Hindlimb muscle (tissue), 1 donor: ENCODE data around the gene LPIN1. TPM values are rescaled to one million over a fixed set of nuclear protein-coding genes. Genes with fewer than 3 reads are reported as not detected.

ENCODE experiments used
- DNase-seq: peaks from one replicate; pipeline ENCODE4 v3.0.0-alpha.2; 2013
- polyA plus RNA-seq: library from polyadenylated mRNA; unstranded; fragments of 120-200 nt; gene quantifications from one replicate; pipeline ENCODE4 v1.2.1, GENCODE V29; 2013; ENCODE audit not compliant: insufficient read length

Gene LPIN1, protein sequence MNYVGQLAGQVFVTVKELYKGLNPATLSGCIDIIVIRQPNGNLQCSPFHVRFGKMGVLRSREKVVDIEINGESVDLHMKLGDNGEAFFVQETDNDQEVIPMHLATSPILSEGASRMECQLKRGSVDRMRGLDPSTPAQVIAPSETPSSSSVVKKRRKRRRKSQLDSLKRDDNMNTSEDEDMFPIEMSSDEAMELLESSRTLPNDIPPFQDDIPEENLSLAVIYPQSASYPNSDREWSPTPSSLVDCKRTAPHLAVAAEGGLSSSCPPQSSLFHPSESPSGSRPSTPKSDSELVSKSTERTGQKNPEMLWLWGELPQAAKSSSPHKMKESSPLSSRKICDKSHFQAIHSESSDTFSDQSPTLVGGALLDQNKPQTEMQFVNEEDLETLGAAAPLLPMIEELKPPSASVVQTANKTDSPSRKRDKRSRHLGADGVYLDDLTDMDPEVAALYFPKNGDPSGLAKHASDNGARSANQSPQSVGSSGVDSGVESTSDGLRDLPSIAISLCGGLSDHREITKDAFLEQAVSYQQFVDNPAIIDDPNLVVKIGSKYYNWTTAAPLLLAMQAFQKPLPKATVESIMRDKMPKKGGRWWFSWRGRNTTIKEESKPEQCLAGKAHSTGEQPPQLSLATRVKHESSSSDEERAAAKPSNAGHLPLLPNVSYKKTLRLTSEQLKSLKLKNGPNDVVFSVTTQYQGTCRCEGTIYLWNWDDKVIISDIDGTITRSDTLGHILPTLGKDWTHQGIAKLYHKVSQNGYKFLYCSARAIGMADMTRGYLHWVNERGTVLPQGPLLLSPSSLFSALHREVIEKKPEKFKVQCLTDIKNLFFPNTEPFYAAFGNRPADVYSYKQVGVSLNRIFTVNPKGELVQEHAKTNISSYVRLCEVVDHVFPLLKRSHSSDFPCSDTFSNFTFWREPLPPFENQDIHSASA
- polyA plus RNA-seq: 22.6 TPM

DNA sequence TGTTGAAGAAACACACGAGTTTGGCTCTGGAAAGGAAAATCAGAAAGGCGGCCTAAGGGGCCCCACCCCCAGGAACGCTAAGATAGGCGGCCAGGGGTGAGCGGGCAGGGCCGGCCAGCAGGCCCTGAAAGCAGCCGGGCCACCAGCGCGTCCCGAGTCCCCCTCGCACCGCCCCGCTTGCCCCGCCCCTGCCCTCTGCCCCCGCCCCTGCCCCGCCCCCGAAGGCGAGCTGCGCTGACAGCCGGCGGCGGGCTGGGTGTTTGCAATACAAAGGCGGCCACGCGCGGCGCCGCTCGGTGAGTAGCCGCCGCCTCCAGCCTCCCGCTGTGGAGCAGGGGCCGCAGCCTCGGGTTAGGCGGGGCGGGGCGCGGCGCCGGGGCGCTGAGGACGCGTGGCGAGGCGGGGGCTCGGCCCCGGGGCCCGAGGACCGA is at the start of gene LPIN1:
Gene LPIN1 (plus strand): TSS at position 257 of the 431 bp plus-strand sequence. CDS start 18,910 bp downstream, outside the sequence.
- peak; percentile 89 for DNase-seq

DNA sequence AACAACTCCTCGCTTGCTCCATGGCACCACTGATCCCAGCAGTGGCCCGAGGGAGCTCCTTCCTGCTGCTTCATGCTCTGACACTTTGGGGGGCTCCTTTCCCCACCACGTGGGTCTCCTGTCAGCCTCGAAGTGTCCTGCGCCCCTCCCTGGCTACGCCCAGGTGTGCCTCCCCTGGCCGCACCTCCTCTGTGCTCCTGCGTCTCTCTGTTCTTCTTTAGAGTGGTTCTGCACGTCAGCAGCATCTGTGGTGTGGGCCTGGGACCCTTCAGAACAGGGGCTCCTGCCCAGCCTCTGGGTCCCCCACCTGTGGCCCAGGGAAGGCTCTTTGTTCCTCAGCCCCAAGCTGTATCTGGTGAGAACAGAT is 49.7 kb upstream of the LPIN1 start:
- no peak for DNase-seq

DNA sequence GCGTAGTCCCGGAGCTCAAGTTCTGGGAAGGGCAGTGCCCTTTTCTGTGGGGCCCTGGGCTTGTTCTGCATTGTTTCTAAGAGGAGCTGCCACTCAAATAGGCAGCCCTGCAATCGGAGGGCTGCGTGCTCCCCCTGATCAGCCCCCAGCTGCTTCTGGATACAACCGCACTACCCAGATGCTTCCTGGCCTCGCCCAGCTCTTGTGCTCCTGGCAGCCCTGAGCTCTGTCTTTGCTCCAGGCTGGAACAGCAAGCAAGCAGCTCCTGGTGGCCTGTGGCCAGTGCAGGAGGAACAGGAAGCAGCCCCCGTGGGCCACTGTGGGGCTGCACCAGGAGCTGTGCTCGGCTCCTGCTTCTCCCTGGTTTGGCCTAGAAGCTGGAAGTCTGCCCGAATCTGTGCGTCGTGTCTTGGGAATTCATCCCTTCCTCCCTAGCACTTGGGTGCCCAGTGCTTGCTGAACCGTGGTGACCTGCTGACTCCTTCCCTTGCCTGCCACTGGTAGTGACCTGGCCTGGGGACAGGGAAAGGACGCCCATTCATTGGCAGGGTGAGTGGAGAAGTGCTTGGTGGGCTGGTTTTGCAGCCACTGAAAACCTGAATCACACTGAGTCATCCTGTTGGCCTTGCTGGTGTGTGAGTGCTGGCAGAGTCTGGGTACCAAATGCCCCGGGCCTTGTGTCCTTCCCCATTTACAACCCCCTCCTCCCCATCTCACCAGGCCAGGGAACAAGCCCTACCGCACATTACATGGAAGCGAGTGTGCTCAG is 49.1 kb upstream of the LPIN1 start:
- no peak for DNase-seq

DNA sequence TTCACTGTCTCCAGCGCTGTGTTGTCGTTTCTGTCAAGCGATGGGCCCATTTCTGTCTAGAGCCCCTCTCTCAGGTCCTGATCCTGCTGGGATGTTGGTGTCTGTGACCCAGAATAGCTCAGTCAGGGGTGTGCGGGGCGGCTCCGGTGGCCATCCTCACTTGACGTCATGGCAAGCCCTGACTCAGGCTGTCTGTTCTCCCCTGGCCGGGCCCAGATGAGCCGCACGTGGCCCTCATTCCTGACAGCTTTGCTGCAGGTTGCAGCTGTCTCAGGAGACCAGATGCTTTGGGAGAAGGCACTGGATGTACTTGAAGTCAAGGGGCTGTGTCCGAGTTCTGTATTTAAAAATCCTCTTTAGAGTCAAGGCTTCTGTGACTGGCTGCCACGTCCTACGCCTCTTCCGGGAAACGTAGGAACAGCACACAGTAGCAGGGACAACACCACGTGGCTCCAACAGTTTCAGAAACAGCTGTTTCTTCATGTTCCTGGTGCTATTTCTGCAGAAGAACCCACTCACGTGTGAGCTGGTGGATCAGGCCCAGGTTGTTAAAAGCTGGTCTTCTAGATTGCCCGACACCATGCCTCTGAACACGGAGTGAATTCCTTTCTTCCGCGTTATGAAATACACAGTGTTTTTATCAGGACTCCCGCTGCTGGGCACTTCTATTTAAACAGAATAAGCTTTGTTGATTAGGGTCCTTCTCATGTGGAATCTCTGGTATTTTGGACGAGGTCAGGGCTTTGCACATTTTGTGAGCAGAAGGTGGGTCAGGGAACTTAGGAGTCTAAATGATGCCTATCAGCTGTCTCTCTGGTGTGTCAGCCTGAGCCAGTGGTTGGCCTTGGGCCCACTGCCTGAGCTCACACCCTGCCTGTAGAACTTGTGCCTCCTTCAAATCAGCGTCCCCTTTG is 48.2 kb upstream of the LPIN1 start:
- DNase-seq: no peak

GRCh38 chr2:11699686-11700670 is 46.5 kb upstream of the LPIN1 start:
- no peak for DNase-seq

DNA sequence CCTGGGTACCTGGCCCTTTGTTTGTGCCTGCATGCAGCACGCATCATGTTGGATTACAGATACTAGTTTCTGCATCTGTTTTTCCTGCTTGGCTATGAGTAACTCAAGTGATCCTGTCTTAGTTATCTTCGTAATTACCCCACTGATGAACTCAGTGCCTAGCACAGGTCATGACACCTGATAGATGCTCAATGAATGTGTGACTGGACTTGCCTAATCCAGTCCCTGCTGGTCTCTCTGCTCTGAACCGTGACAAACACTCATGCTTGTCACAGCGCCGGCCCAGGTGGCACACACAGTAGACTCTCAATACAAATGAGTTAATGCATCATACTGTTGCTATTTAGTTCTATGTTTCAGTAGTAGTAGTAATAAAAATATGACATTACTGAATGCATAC is 45.2 kb upstream of the LPIN1 start:
- no peak for DNase-seq

DNA sequence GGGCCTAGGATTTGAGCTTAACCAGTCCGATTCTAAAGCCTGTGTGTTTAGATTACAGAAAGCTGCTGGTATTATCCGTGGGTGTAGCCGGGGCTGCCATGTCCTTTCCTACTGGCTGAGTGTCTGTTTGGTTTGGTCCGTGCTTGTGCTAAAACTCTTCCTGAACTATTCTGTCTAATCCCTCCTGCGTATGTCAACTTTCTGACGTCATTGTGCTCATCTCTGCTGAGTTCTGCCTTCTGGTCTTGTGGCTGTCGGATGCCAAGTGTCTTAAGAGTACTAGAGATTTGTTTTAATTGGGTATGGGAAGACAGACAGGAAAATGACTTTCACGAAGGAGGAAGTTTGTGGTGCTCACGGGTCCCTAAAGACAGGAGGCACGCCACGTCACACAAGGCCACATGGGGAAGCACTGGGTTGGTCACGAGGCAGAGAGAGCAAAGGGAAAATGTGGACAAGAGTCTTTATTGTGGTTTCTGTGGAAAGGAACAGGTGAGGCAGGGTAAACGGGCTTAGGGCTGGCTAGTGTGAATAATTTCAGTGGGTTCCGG is 44.6 kb upstream of the LPIN1 start:
- no peak for DNase-seq

- no peak for DNase-seq
Measured at GRCh38 chr2:11702946-11703345, 43.5 kb upstream of the LPIN1 start.

- no peak for DNase-seq
Measured at GRCh38 chr2:11703700-11704099, 42.7 kb upstream of the LPIN1 start.

GRCh38 chr2:11705063-11705462 is 41.4 kb upstream of the LPIN1 start:
- DNase-seq: no peak

GRCh38 chr2:11705711-11706110 is 40.7 kb upstream of the LPIN1 start:
- DNase-seq: no peak

GRCh38 chr2:11708106-11708505 is 38.3 kb upstream of the LPIN1 start:
- no peak for DNase-seq

DNA sequence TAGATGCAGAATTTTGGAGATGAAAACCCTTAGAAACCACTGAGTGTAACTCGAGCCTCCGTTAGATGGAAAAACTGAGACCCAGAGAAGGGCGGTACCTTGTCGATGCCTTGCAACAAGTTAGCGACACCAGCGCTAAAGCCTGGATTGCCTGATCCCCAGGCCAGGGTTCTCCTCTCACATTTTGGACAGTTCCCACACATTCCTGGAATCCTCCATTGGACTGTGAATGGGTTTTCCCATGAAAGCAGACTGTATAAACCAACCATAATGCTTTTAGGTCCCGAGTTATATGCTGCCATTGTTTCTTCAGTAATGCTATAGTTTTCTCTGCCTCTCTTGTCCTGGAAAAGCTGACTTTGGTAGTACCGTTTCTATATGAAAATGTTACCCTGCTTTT is 37.1 kb upstream of the LPIN1 start:
- no peak for DNase-seq

- DNase-seq: no peak
Measured at GRCh38 chr2:11710210-11710609, 36.2 kb upstream of the LPIN1 start.

DNA sequence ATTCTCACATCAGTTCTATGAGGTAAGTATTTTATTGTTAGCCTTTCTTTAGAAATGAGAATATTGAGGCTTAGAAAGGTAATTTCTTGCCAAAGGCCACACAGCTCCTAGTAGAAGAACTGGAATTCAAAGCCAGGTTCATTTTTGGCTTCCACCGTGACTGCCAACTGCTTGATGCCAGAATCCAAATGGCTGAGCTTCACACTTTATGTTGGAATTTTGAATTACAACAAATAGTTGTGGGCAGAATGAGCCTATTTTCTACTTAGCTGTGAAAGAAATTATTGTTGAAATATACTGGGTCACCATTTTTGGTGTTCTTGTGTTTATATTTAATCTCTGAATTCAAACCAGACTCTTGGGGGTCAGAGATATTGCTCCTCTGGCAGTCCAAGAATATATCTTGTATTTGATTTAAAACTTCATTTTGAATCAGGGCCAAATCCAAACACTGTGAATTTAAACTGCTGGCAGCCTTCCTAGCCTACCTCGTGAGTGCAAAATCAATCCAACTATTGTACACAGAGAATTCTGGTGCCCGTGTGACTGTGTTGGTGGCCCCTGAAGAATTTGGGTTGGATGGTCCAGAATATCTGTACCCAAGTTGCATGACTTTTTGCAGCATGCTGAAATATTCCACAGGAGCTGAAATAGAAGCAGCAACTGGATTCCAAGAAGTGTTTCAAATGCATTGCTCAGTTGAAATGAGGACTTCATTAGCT is 35.6 kb upstream of the LPIN1 start:
- DNase-seq: no peak

GRCh38 chr2:11711354-11711716 is 35.1 kb upstream of the LPIN1 start:
- no peak for DNase-seq

DNA sequence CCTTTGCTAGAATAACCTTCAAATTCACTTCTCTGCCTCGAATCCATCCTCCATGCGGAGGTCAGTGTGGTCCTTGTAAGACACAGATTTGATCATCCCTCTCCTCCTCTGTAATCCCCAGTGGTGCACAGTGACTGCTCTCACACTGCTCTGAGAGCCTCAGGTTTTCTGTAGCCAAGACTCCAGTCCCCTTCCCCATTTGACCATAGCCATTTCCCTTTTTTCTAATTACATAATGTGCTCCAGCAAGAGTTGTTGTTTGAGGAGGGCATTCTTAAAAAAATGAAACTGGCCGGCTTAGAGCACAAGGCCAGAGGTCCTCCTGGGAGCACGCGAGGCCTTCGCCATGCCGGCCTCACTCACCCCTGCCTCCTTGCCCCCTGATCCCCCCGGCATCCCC is 34.7 kb upstream of the LPIN1 start:
- DNase-seq: no peak

GRCh38 chr2:11712866-11713265 is 33.6 kb upstream of the LPIN1 start:
- no peak for DNase-seq

GRCh38 chr2:11713815-11714214 is 32.6 kb upstream of the LPIN1 start:
- DNase-seq: no peak
